IMR-90 (cell line): ENCODE data around the gene DPP8. TPM values are rescaled to one million over a fixed set of nuclear protein-coding genes. Genes with fewer than 3 reads are reported as not detected.

Source experiments
- ATAC-seq: fragments of 200-7000 bp; cut with Tn5 transposase; 2 replicates; pipeline ENCODE4 v1.9.1; 2020; ENCODE audit warnings: low read depth, mild to moderate bottlenecking, moderate library complexity
- BruUV-seq: library from RNA; stranded (reverse); fragments of 400-500 nt; replicated peaks from 2 replicates; lab custom pipeline; 2021; lab: Mats Ljungman, UMichigan
- CTCF ChIA-PET: fragments of 300-600 bp; formaldehyde crosslinking; extraction: SDS; loops from one replicate; lab custom pipeline; 2021; ENCODE audit warnings: antibody characterized with exemption; lab: Yijun Ruan, JAX
- POLR2A ChIA-PET: fragments of 300-600 bp; sonication (Branson Sonifier 250); formaldehyde crosslinking; loops from one replicate; lab custom pipeline; 2022; ENCODE audit warnings: antibody characterized with exemption; ENCODE audit not compliant: unreplicated experiment; lab: Charles Lee
- DNase-seq: peaks from one replicate; pipeline ENCODE4 v3.0.0; 2013
- H2AFZ ChIP-seq: replicated peaks from 2 replicates; pipeline ENCODE3; 2013; ENCODE audit warnings: low read length, mild to moderate bottlenecking; ENCODE audit not compliant: poor library complexity
- H2AK5ac ChIP-seq: 2 replicates; pipeline ENCODE4 v1.6.1; 2013; ENCODE audit warnings: low read depth, low read length, inconsistent platforms
- H2AK9ac ChIP-seq: replicated peaks from 2 replicates; pipeline ENCODE3; 2013; ENCODE audit warnings: mild to moderate bottlenecking, low read depth, low read length, moderate library complexity; ENCODE audit not compliant: poor library complexity
- H2BK120ac ChIP-seq: 2 replicates; pipeline ENCODE4 v1.6.1; 2013; ENCODE audit warnings: low read depth, low read length, inconsistent platforms
- H2BK15ac ChIP-seq: 3 replicates; pipeline ENCODE4 v1.6.1; 2013; ENCODE audit warnings: low read depth, low read length, inconsistent platforms
- H2BK20ac ChIP-seq: 2 replicates; pipeline ENCODE4 v1.6.1; 2013; ENCODE audit warnings: low read depth, mild to moderate bottlenecking, inconsistent platforms, low read length, moderate library complexity
- H2BK5ac ChIP-seq: 2 replicates; pipeline ENCODE4 v1.6.1; 2013; ENCODE audit warnings: mild to moderate bottlenecking, low read depth, low read length, inconsistent platforms; ENCODE audit not compliant: poor library complexity, severe bottlenecking
- H3K14ac ChIP-seq: replicated peaks from 2 replicates; pipeline ENCODE4 v1.6.1; 2013; ENCODE audit warnings: low read depth, low read length, inconsistent platforms
- H3K18ac ChIP-seq: 2 replicates; pipeline ENCODE4 v1.6.1; 2013; ENCODE audit warnings: low read depth, low read length, control low read depth
- H3K23ac ChIP-seq: 2 replicates; pipeline ENCODE4 v1.6.1; 2013; ENCODE audit warnings: low read depth, low read length, inconsistent platforms
- H3K27ac ChIP-seq: 2 replicates; pipeline ENCODE4 v1.5.1; 2013; ENCODE audit warnings: mild to moderate bottlenecking, control low read depth, low read length; ENCODE audit not compliant: insufficient read depth
- H3K27me3 ChIP-seq: 2 replicates; pipeline ENCODE4 v1.6.1; 2013; ENCODE audit warnings: low read length; ENCODE audit not compliant: control insufficient read depth, insufficient read depth
- H3K36me3 ChIP-seq: 2 replicates; pipeline ENCODE4 v1.6.1; 2013; ENCODE audit warnings: low read length, mixed read lengths; ENCODE audit not compliant: control insufficient read depth, insufficient read depth
- H3K4ac ChIP-seq: 2 replicates; pipeline ENCODE4 v1.6.1; 2013; ENCODE audit warnings: low read depth, low read length, inconsistent platforms
- H3K4me1 ChIP-seq: 2 replicates; pipeline ENCODE4 v1.6.1; 2013; ENCODE audit warnings: low read length, mixed read lengths; ENCODE audit not compliant: control insufficient read depth, insufficient read depth
- H3K4me2 ChIP-seq: 2 replicates; pipeline ENCODE4 v1.6.1; 2013; ENCODE audit warnings: low read depth, mild to moderate bottlenecking, control low read depth, low read length, moderate library complexity
- H3K4me3 ChIP-seq: 2 replicates; pipeline ENCODE4 v1.5.1; 2013; ENCODE audit warnings: low read depth, mild to moderate bottlenecking, control low read depth, low read length, moderate library complexity; ENCODE audit not compliant: insufficient read depth
- H3K56ac ChIP-seq: 2 replicates; pipeline ENCODE4 v1.6.1; 2013; ENCODE audit warnings: low read length, inconsistent platforms; ENCODE audit not compliant: insufficient read depth; ENCODE audit errors: extremely low read depth
- H3K79me1 ChIP-seq, 2 experiments: 2 replicates each; pipeline ENCODE4 v1.6.1; 2013; ENCODE audit warnings: low read length in 2 of 2, inconsistent platforms in 1 of 2, low read depth in 1 of 2
- H3K9ac ChIP-seq: 2 replicates; pipeline ENCODE4 v1.6.1; 2013; ENCODE audit warnings: low read depth, low read length, control low read depth
- H3K9me1 ChIP-seq: 2 replicates; pipeline ENCODE4 v1.6.1; 2013; ENCODE audit warnings: low read length, inconsistent platforms; ENCODE audit not compliant: insufficient read depth
- H3K9me3 ChIP-seq: 2 replicates; pipeline ENCODE4 v1.6.1; 2013; ENCODE audit warnings: low read length; ENCODE audit not compliant: control insufficient read depth, insufficient read depth
- H4K20me1 ChIP-seq: 2 replicates; pipeline ENCODE4 v1.6.1; 2013; ENCODE audit warnings: low read length, inconsistent platforms; ENCODE audit not compliant: insufficient read depth
- H4K5ac ChIP-seq: 2 replicates; pipeline ENCODE4 v1.6.1; 2013; ENCODE audit warnings: mild to moderate bottlenecking, low read depth, low read length, control low read depth
- H4K8ac ChIP-seq, 2 experiments: 2 replicates each; pipeline ENCODE4 v1.6.1; 2013; ENCODE audit warnings: low read depth in 2 of 2, low read length in 2 of 2, control low read depth in 1 of 2, inconsistent platforms in 1 of 2
- H4K91ac ChIP-seq: 2 replicates; pipeline ENCODE4 v1.6.1; 2013; ENCODE audit warnings: low read depth, low read length, inconsistent platforms; ENCODE audit not compliant: insufficient read depth
- BHLHE40 ChIP-seq: fragments of 150-350 bp; IDR thresholded peaks from 2 replicates; pipeline ENCODE4 v1.6.1; 2016; ENCODE audit warnings: mild to moderate bottlenecking, low read depth, low read length
- CHD1 ChIP-seq: IDR thresholded peaks from 2 replicates; pipeline ENCODE4 v1.6.1; 2012; ENCODE audit warnings: low read depth, low read length, improper control_type of control experiment
- FOS ChIP-seq: fragments of 150-350 bp; IDR thresholded peaks from 2 replicates; pipeline ENCODE4 v1.6.1; 2016; ENCODE audit warnings: low read depth, low read length
- MAZ ChIP-seq: IDR thresholded peaks from 2 replicates; pipeline ENCODE4 v1.6.1; 2012; ENCODE audit warnings: low read depth, mild to moderate bottlenecking, low read length, improper control_type of control experiment, moderate library complexity, borderline replicate concordance
- NFE2L2 ChIP-seq: fragments of 150-350 bp; IDR thresholded peaks from 2 replicates; pipeline ENCODE4 v1.6.1; 2016; ENCODE audit warnings: low read depth, mild to moderate bottlenecking, low read length
- POLR2A ChIP-seq: IDR thresholded peaks from 2 replicates; pipeline ENCODE4 v1.6.1; 2012; ENCODE audit warnings: mild to moderate bottlenecking, low read depth, low read length
- RFX5 ChIP-seq: IDR thresholded peaks from 2 replicates; pipeline ENCODE4 v1.8.0; 2012; ENCODE audit warnings: low read depth, mild to moderate bottlenecking, low read length, moderate library complexity
- SMC3 ChIP-seq: fragments of 150-350 bp; IDR thresholded peaks from 2 replicates; pipeline ENCODE4 v1.6.1; 2016; ENCODE audit warnings: low read depth, mild to moderate bottlenecking, antibody characterized with exemption, low read length, moderate library complexity
- WGBS, 2 experiments: methylation state at CpG; one replicate each; pipeline versions ENCODE4 v1.1.5 to v1.1.7; 2013; ENCODE audit warnings: missing lambda C conversion rate in 2 of 2; ENCODE audit not compliant: insufficient read length in 1 of 2; ENCODE audit errors: extremely low coverage in 2 of 2; 5-methylcytosine and 5-hydroxymethylcytosine counted together
- dilution Hi-C: fragments of 300-500 bp; cut with HindIII; formaldehyde crosslinking; loops from one replicate; pipeline ENCODE4 v1.14.3; 2018; ENCODE audit warnings: low sequenced_read_pairs; ENCODE audit not compliant: unreplicated experiment
- in situ Hi-C: fragments of 300-500 bp; cut with MboI; formaldehyde crosslinking; loops from 3 replicates; pipeline ENCODE4 v1.14.3; 2019; ENCODE audit warnings: low sequenced_read_pairs, inconsistent platforms, mixed read lengths
- intact Hi-C: fragments of 100-400 bp; cut with micrococcal nuclease; formaldehyde crosslinking; loops from 2 replicates; pipeline ENCODE4 v1.10.0; 2022
- polyA plus RNA-seq, 3 experiments: library from polyadenylated mRNA; depleted of rRNA; stranded (reverse); fragments of >200 nt; gene quantifications; 2 replicates each; pipeline ENCODE4 v1.2.3, GENCODE V29; 2012; ENCODE audit warnings: low replicate concordance in 1 of 3
- total RNA-seq: library from RNA; depleted of rRNA; stranded (reverse); fragments of >200 nt; gene quantifications from 2 replicates; pipeline ENCODE4 v1.2.3, GENCODE V29; 2012
- TF ChIP-seq, protein P1 (sequence below): conservative IDR thresholded peaks from 2 replicates; pipeline ENCODE4 v1.5.1; 2012; ENCODE audit warnings: mild to moderate bottlenecking, low read depth, low read length, improper control_type of control experiment
- TF ChIP-seq, protein P2 (sequence below): fragments of 150-350 bp; IDR thresholded peaks from 2 replicates; pipeline ENCODE4 v1.6.1; 2016; ENCODE audit warnings: low read depth, mild to moderate bottlenecking, low read length, moderate library complexity, borderline replicate concordance
- TF ChIP-seq, protein P3 (sequence below): fragments of 150-350 bp; IDR thresholded peaks from 2 replicates; pipeline ENCODE4 v1.6.1; 2017; ENCODE audit warnings: mild to moderate bottlenecking, antibody characterized with exemption, low read length, low read depth

DPP8 gene
- total and polyA plus RNA-seq, 2 of the 4 experiments (the other 2 are of a cell fraction), result 10.7 to 29.4 TPM

DNA sequence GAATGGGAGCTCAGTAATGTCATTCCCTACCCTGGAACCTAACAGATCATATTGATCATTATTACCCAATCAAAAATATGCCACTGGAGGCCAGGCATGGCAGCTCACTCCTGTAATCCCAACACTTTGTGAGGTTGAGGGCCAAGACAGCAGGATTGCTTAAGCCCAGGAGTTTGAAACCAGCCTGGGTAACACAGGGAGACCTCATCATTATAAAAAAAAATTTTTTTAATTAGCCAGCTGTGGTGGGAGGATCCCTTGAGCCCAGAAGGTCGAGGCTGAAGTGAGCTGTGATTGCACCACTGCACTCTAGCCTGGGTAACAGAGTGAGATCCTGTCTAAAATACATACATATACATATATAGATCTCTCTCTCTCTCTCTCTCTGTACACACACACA, 104.9 kb downstream of the DPP8 start:
- H3K14ac ChIP-seq, result no peak overlapping the region
- no peak overlapping the region for H4K91ac ChIP-seq
- no peak overlapping the region for H3K27ac ChIP-seq
- no peak overlapping the region for H3K9ac ChIP-seq
- peaks cover 2% of the 10 kb centered on the region; the same call in 1 of the 2 replicates for H3K27me3 ChIP-seq
- H2AK9ac ChIP-seq, result no peak overlapping the region
- ChIA-PET CTCF (interaction anchor here (1.1 kb wide), 1 partner anchor 12 kb away, joined by 4 read pairs; no protein-coding TSS in a partner anchor), POLR2A (interaction anchor here (0.6 to 1.1 kb wide), 2 partner anchors 9 to 20 kb away, joined by 3 read pairs; no protein-coding TSS in a partner anchor)
- peaks cover 17% of the 10 kb centered on the region for H3K4me1 ChIP-seq
- no peak overlapping the region for H3K56ac ChIP-seq
- H3K4me2 ChIP-seq, result no peak overlapping the region
- peaks cover 0 to 11% of the 10 kb centered on the region in 2 experiments; a peak in 1 of 4 replicates for H3K79me1 ChIP-seq
- no peaks in the 10 kb centered on the region for H3K36me3 ChIP-seq
- TF ChIP-seq NFE2L2 (no peak), FOS (no peak), CHD1 (no peak), SMC3 (no peak), POLR2A (no peak), BHLHE40 (no peak), MAZ (no peak), RFX5 (no peak)
- TF ChIP-seq, protein P1, sequence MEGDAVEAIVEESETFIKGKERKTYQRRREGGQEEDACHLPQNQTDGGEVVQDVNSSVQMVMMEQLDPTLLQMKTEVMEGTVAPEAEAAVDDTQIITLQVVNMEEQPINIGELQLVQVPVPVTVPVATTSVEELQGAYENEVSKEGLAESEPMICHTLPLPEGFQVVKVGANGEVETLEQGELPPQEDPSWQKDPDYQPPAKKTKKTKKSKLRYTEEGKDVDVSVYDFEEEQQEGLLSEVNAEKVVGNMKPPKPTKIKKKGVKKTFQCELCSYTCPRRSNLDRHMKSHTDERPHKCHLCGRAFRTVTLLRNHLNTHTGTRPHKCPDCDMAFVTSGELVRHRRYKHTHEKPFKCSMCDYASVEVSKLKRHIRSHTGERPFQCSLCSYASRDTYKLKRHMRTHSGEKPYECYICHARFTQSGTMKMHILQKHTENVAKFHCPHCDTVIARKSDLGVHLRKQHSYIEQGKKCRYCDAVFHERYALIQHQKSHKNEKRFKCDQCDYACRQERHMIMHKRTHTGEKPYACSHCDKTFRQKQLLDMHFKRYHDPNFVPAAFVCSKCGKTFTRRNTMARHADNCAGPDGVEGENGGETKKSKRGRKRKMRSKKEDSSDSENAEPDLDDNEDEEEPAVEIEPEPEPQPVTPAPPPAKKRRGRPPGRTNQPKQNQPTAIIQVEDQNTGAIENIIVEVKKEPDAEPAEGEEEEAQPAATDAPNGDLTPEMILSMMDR, result no peak
- TF ChIP-seq, protein P2, sequence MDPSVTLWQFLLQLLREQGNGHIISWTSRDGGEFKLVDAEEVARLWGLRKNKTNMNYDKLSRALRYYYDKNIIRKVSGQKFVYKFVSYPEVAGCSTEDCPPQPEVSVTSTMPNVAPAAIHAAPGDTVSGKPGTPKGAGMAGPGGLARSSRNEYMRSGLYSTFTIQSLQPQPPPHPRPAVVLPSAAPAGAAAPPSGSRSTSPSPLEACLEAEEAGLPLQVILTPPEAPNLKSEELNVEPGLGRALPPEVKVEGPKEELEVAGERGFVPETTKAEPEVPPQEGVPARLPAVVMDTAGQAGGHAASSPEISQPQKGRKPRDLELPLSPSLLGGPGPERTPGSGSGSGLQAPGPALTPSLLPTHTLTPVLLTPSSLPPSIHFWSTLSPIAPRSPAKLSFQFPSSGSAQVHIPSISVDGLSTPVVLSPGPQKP, result no peak
- TF ChIP-seq, protein P3, sequence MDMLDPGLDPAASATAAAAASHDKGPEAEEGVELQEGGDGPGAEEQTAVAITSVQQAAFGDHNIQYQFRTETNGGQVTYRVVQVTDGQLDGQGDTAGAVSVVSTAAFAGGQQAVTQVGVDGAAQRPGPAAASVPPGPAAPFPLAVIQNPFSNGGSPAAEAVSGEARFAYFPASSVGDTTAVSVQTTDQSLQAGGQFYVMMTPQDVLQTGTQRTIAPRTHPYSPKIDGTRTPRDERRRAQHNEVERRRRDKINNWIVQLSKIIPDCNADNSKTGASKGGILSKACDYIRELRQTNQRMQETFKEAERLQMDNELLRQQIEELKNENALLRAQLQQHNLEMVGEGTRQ, result no peak
- ATAC-seq (no peak), DNase-seq (no peak)
- no peak overlapping the region for H2AFZ ChIP-seq
- in situ Hi-C loops (no loop called here), dilution Hi-C loops (no loop called here), intact Hi-C loops (no loop called here)
- H3K4me3 ChIP-seq, result no peak overlapping the region
- peaks cover 16% of the 10 kb centered on the region for H3K9me1 ChIP-seq
- no peak overlapping the region for H2AK5ac ChIP-seq
- H2BK20ac ChIP-seq, result no peak overlapping the region
- H2BK5ac ChIP-seq, result no peak overlapping the region
- no peak overlapping the region for H4K8ac ChIP-seq
- no CpG with 5 or more reads among the region's 1 CpG for WGBS, 2 experiments
- no peak overlapping the region for H3K18ac ChIP-seq
- no peak overlapping the region for H2BK120ac ChIP-seq
- no peaks in the 10 kb centered on the region for H4K20me1 ChIP-seq
- no peak overlapping the region for H3K4ac ChIP-seq
- no TSS peak for BruUV-seq
- H3K9me3 ChIP-seq, result no peaks in the 10 kb centered on the region
- H3K23ac ChIP-seq, result no peak overlapping the region
- H2BK15ac ChIP-seq, result no peak overlapping the region
- H4K5ac ChIP-seq, result no peak overlapping the region
